ENCODE measurements around the gene ARL6IP4.
A peak's percentile ranks its signal among the peaks of the same experiment; 100 is the strongest.

ARL6IP4 gene

GRCh38 chr12:122966743-122967550 is 13.5 kb upstream of the ARL6IP4 start:
- Mint-ChIP-seq H3K27me3 (no peaks in the 10 kb centered on the region), H3K36me3 (no peaks in the 10 kb centered on the region), H3K27ac (no peak overlapping the region), H3K9me3 (no peaks in the 10 kb centered on the region), H3K4me3 (peak overlapping the region; percentile 34), H3K4me1 (peaks cover 12% of the 10 kb centered on the region)

- Mint-ChIP-seq H3K27me3 (no peaks in the 10 kb centered on the region), H3K27ac (no peak overlapping the region), H3K4me1 (peaks cover 12% of the 10 kb centered on the region), H3K9me3 (no peaks in the 10 kb centered on the region), H3K36me3 (no peaks in the 10 kb centered on the region), H3K4me3 (no peak overlapping the region)
Measured at GRCh38 chr12:122968104-122968503, 12.4 kb upstream of the ARL6IP4 start.

- no peaks in the 10 kb centered on the region for H3K9me3 Mint-ChIP-seq
- H3K36me3 Mint-ChIP-seq: no peaks in the 10 kb centered on the region
- no peaks in the 10 kb centered on the region for H3K27me3 Mint-ChIP-seq
- no peak overlapping the region for H3K4me3 Mint-ChIP-seq
- peaks cover 15% of the 10 kb centered on the region for H3K4me1 Mint-ChIP-seq
- H3K27ac Mint-ChIP-seq: no peak overlapping the region
Measured at GRCh38 chr12:122969676-122970075, 10.8 kb upstream of the ARL6IP4 start.

- Mint-ChIP-seq H3K36me3 (no peaks in the 10 kb centered on the region), H3K9me3 (no peaks in the 10 kb centered on the region), H3K4me3 (peak overlapping the region; percentile 97), H3K4me1 (peaks cover 30% of the 10 kb centered on the region), H3K27me3 (no peaks in the 10 kb centered on the region), H3K27ac (peak overlapping the region; percentile 99)
Measured at GRCh38 chr12:122974274-122974891, 6.1 kb upstream of the ARL6IP4 start.

- Mint-ChIP-seq H3K4me1 (peaks cover 38% of the 10 kb centered on the region), H3K27ac (peak within 1 kb of the TSS; percentile 99), H3K36me3 (no peaks in the 10 kb centered on the region), H3K4me3 (peak within 1 kb of the TSS; percentile 97), H3K9me3 (no peaks in the 10 kb centered on the region), H3K27me3 (no peaks in the 10 kb centered on the region)
Measured at GRCh38 chr12:122974892-122975789, 5.3 kb upstream of the ARL6IP4 start, which contains the start of gene OGFOD2. TSS of gene OGFOD2 (plus strand) at chr12:122975244. CDS start at chr12:122975252, 8 bp downstream.

GRCh38 chr12:122975790-122976647 is 4.5 kb upstream of the ARL6IP4 start:
- H3K4me3 Mint-ChIP-seq: peak overlapping the region; percentile 97
- H3K4me1 Mint-ChIP-seq: peaks cover 38% of the 10 kb centered on the region
- peak overlapping the region; percentile 99 for H3K27ac Mint-ChIP-seq
- H3K27me3 Mint-ChIP-seq: no peaks in the 10 kb centered on the region
- no peaks in the 10 kb centered on the region for H3K9me3 Mint-ChIP-seq
- no peaks in the 10 kb centered on the region for H3K36me3 Mint-ChIP-seq

- Mint-ChIP-seq H3K36me3 (peaks cover 1% of the 10 kb centered on the region), H3K4me3 (peak overlapping the region; percentile 97), H3K27me3 (no peaks in the 10 kb centered on the region), H3K27ac (no peak overlapping the region), H3K9me3 (no peaks in the 10 kb centered on the region), H3K4me1 (peaks cover 41% of the 10 kb centered on the region)
Measured at GRCh38 chr12:122976648-122976975, 3.9 kb upstream of the ARL6IP4 start.

DNA sequence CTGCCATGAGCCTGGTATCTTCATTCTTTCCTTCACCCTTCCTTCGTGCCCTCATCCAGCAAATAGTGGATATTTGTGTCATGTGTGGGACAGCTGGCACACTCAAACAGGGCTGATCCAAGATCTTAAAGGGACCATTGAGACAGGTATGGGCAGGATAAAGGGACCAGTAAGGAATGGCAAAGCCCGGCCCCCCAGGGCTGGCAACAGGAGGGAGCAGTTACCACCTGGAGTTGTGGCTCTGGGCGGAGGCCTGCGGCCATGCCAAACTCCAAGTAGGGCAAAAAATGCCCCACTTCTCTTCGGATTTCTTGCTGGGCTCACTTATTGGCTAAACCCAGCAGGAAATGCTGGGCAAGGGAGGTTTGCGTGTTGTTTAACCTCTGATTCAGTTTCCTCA is 3.3 kb upstream of the ARL6IP4 start:
- Mint-ChIP-seq H3K36me3 (peaks cover 1% of the 10 kb centered on the region), H3K27me3 (no peaks in the 10 kb centered on the region), H3K27ac (no peak overlapping the region), H3K4me3 (peak overlapping the region; percentile 57), H3K4me1 (peaks cover 46% of the 10 kb centered on the region), H3K9me3 (no peaks in the 10 kb centered on the region)

DNA sequence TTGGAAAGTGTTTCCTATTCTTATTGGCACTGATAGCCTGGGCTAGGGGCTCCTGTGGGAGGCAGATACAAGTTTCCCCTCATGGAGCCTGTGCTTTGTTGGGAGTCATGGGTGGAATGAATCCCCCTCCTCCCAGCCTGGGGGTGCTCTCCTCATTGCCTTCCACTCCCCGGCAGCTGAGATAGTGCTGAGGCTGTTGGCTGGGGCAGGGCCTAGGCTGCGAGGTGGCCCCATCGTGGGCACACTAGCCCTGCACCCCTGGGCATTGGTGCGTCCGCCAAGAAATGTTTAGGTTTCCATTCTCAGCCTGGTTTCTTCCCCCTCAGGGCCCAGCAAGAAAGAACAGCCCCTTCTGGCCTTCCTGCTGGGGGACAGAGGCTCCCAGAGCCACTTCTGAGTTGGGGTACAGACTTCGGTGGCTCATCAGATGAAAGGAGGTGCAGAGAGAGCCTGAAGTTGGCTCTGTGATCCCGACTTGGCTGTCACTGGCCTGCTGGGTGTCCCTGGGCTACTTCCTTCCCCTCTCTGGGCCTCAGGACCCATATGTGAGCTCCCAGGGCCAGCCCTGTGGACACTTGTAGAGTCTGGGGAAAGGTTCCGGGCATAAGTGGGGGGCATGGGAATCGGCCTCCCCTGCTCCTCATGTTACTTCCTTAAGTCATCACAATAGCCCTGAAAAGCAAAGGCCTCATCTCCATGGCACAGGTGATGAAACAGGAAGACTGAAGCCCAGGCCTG is 2.7 kb upstream of the ARL6IP4 start:
- Mint-ChIP-seq H3K4me1 (peaks cover 53% of the 10 kb centered on the region), H3K9me3 (no peaks in the 10 kb centered on the region), H3K27me3 (no peaks in the 10 kb centered on the region), H3K4me3 (no peak overlapping the region), H3K27ac (no peak overlapping the region), H3K36me3 (peaks cover 1% of the 10 kb centered on the region)

DNA sequence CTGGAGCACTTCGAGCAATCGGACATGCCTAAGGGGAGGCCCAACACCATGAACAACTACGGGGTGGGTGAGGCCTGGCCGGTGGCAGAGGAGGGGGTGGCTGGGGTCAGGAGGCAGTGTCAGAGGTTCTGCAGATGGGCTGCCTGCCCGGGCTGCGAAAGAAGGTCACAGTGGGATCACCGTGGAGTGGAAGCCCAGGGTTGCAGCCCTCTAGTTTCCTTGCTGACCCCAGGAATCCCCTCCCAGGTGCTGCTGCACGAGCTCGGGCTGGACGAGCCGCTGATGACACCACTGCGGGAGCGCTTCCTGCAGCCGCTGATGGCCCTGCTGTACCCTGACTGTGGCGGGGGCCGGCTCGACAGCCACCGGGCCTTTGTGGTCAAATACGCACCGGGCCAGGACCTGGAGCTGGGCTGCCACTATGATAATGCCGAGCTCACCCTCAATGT is 1.9 kb upstream of the ARL6IP4 start:
- Mint-ChIP-seq H3K27ac (no peak overlapping the region), H3K36me3 (peaks cover 1% of the 10 kb centered on the region), H3K4me1 (peaks cover 60% of the 10 kb centered on the region), H3K4me3 (no peak overlapping the region), H3K27me3 (no peaks in the 10 kb centered on the region), H3K9me3 (no peaks in the 10 kb centered on the region)

DNA sequence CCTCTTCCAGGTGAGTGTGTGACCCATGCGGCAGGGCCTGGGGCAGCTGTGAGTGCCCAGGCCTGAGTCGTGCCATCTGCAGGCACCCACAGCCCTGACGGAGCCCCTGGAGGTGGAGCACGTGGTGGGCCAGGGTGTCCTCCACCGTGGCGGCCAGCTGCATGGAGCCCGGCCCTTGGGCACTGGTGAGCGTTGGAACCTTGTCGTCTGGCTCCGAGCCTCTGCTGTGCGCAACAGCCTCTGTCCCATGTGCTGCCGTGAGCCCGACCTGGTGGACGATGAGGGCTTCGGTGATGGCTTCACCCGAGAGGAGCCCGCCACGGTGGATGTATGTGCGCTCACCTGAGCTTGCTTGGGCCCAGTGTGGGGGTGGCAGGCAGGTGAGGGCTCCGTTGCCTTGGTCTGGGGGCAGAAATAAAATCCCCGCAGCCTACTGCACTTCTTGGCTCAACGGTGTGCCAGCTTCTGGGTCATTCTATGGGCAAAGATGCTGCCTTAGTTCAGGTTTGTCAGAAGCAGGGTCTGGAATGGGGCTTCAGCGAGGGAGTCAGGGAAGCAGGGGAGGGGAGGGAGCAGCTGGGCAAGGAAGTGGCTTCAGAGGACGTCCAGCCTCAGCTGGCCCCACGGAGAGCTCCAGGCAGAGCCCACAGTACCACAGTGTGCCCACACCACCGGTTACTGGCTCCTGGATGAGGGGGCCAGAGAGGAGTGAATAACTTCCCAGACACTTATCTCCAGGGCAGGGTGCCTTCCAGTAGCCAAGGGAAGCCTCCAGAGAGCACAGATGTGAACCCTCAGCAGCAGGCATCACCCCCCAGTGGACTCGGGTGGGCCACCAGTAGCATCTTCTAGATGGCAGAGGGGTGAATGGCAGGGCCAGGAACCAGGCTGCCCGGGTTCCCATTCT is 1.2 kb upstream of the ARL6IP4 start:
- no peaks in the 10 kb centered on the region for H3K9me3 Mint-ChIP-seq
- H3K27ac Mint-ChIP-seq: no peak overlapping the region
- H3K4me3 Mint-ChIP-seq: peak overlapping the region; percentile 92
- no peaks in the 10 kb centered on the region for H3K27me3 Mint-ChIP-seq
- peaks cover 61% of the 10 kb centered on the region for H3K4me1 Mint-ChIP-seq
- peaks cover 1% of the 10 kb centered on the region for H3K36me3 Mint-ChIP-seq

GRCh38 chr12:122979908-122980182 is 636 bp upstream of the ARL6IP4 start:
- Mint-ChIP-seq H3K27me3 (no peaks in the 10 kb centered on the region), H3K36me3 (peaks cover 1% of the 10 kb centered on the region), H3K27ac (peak overlapping the region; percentile 86), H3K4me1 (peaks cover 64% of the 10 kb centered on the region), H3K4me3 (peak overlapping the region; percentile 92), H3K9me3 (no peaks in the 10 kb centered on the region)

- Mint-ChIP-seq H3K9me3 (no peaks in the 10 kb centered on the region), H3K36me3 (peaks cover 3% of the 10 kb centered on the region), H3K27ac (peak overlapping the region; percentile 86), H3K4me3 (peak overlapping the region; percentile 92), H3K27me3 (no peaks in the 10 kb centered on the region), H3K4me1 (peaks cover 62% of the 10 kb centered on the region)
Measured at GRCh38 chr12:122981036-122981471, 573 bp downstream of the ARL6IP4 start.
